Endodermal cell (in vitro differentiated cells): ENCODE results near the gene RGS19. TPM values are rescaled to one million over a fixed set of nuclear protein-coding genes. Genes with fewer than 3 reads are reported as not detected.

Source experiments
- DNase-seq: peaks from one replicate; pipeline ENCODE4 v3.0.0-alpha.2; 2017
- H3K27ac ChIP-seq: 2 replicates; pipeline ENCODE4 v1.5.1; 2013; ENCODE audit warnings: mild to moderate bottlenecking, low read depth, low read length, moderate library complexity
- H3K27me3 ChIP-seq: 2 replicates; pipeline ENCODE4 v1.6.1; 2013; ENCODE audit warnings: mild to moderate bottlenecking, low read length, moderate library complexity; ENCODE audit not compliant: insufficient read depth, control insufficient read depth, poor library complexity, severe bottlenecking
- H3K36me3 ChIP-seq: 2 replicates; pipeline ENCODE4 v1.7.0; 2013; ENCODE audit warnings: mild to moderate bottlenecking, low read length, moderate library complexity; ENCODE audit not compliant: control insufficient read depth, insufficient read depth
- H3K4me1 ChIP-seq: one replicate; pipeline ENCODE4 v1.7.0; 2013; ENCODE audit warnings: low read length; ENCODE audit not compliant: control insufficient read depth, insufficient read depth
- H3K4me3 ChIP-seq: 2 replicates; pipeline ENCODE4 v1.5.1; 2013; ENCODE audit warnings: mild to moderate bottlenecking, low read length, moderate library complexity
- H3K9ac ChIP-seq: 2 replicates; pipeline ENCODE4 v1.6.1; 2013; ENCODE audit warnings: mild to moderate bottlenecking, low read length, moderate library complexity; ENCODE audit not compliant: poor library complexity, severe bottlenecking; ENCODE audit errors: extremely low read depth
- H3K9me3 ChIP-seq: 2 replicates; pipeline ENCODE4 v1.6.1; 2013; ENCODE audit warnings: mild to moderate bottlenecking, low read length, moderate library complexity; ENCODE audit not compliant: control insufficient read depth
- H3K27ac Mint-ChIP-seq: 2 replicates; pipeline ENCODE4 v1.8.0; 2020; ENCODE audit warnings: mixed read lengths
- H3K27me3 Mint-ChIP-seq: 2 replicates; pipeline ENCODE4 v1.8.0; 2021; ENCODE audit warnings: mild to moderate bottlenecking, mixed read lengths; ENCODE audit not compliant: insufficient read depth
- H3K36me3 Mint-ChIP-seq: 2 replicates; pipeline ENCODE4 v1.8.0; 2020; ENCODE audit warnings: low read depth, mixed read lengths
- H3K4me1 Mint-ChIP-seq: 2 replicates; pipeline ENCODE4 v1.8.0; 2020; ENCODE audit warnings: mixed read lengths
- H3K4me3 Mint-ChIP-seq: 2 replicates; pipeline ENCODE4 v1.8.0; 2020; ENCODE audit warnings: mild to moderate bottlenecking, moderate library complexity, mixed read lengths
- H3K9me3 Mint-ChIP-seq: 2 replicates; pipeline ENCODE4 v1.8.0; 2020; ENCODE audit warnings: mild to moderate bottlenecking, mixed read lengths
- CTCF ChIP-seq: fragments of 200-600 bp; sonication (generic); conservative IDR thresholded peaks from 2 replicates; pipeline ENCODE4 v1.5.0; 2021; ENCODE audit warnings: antibody characterized with exemption, mild to moderate bottlenecking
- WGBS, 2 experiments: methylation state at CpG; one replicate each; pipeline versions ENCODE4 v1.1.5 to v1.1.7; 2013; ENCODE audit warnings: missing lambda C conversion rate in 2 of 2, mixed read lengths in 1 of 2; ENCODE audit not compliant: insufficient coverage in 1 of 2, insufficient read length in 1 of 2; 5-methylcytosine and 5-hydroxymethylcytosine counted together
- total RNA-seq, 2 donors: library from RNA; stranded (reverse); fragmentation: NEBNext Ultra II Directional in 1 of 2; extraction: Animal tissue kit (Norgen Biotek cat#: 25700) in 1 of 2; gene quantifications; 2 replicates in 1 of 2; 3 replicates in 1 of 2; pipeline ENCODE4 v1.2.1, GENCODE V29; 2021

Gene RGS19
- total RNA-seq, 2 donors from 2014 or later, result 14.6 to 15.8 TPM

- DNase-seq, result peak; percentile 28
- H3K4me3 ChIP-seq, result no peak overlapping the region
- no peak overlapping the region for H3K27ac ChIP-seq
- no peaks in the 10 kb centered on the region for H3K9me3 ChIP-seq
- H3K27me3 ChIP-seq, result peaks cover 33% of the 10 kb centered on the region
- H3K27ac Mint-ChIP-seq, result no peak overlapping the region
- H3K36me3 ChIP-seq, result no peaks in the 10 kb centered on the region
- TF ChIP-seq CTCF, result no peak
- H3K4me1 ChIP-seq, result no peaks in the 10 kb centered on the region
- no peak overlapping the region for H3K9ac ChIP-seq
- no peak overlapping the region for H3K4me3 Mint-ChIP-seq
- H3K27me3 Mint-ChIP-seq, result peaks cover 28% of the 10 kb centered on the region
- H3K4me1 Mint-ChIP-seq, result no peaks in the 10 kb centered on the region
- no peaks in the 10 kb centered on the region for H3K9me3 Mint-ChIP-seq
- 89 to 94% methylated on average over 13 to 25 of the region's 25 CpGs for WGBS, 2 experiments
- H3K36me3 Mint-ChIP-seq, result no peaks in the 10 kb centered on the region
Observed at GRCh38 chr20:64104667-64105451, 25.5 kb upstream of the RGS19 start.

GRCh38 chr20:64103871-64104666, 24.8 kb upstream of the RGS19 start:
- peak; percentile 71 for DNase-seq
- H3K27ac ChIP-seq, result no peak overlapping the region
- no peak overlapping the region for H3K9ac ChIP-seq
- H3K4me1 ChIP-seq, result no peaks in the 10 kb centered on the region
- no peaks in the 10 kb centered on the region for H3K9me3 ChIP-seq
- Mint-ChIP-seq H3K36me3 (no peaks in the 10 kb centered on the region), H3K9me3 (no peaks in the 10 kb centered on the region), H3K4me3 (no peak overlapping the region), H3K27ac (no peak overlapping the region), H3K27me3 (peaks cover 28% of the 10 kb centered on the region), H3K4me1 (no peaks in the 10 kb centered on the region)
- H3K36me3 ChIP-seq, result no peaks in the 10 kb centered on the region
- H3K27me3 ChIP-seq, result peaks cover 33% of the 10 kb centered on the region
- no peak for TF ChIP-seq CTCF
- H3K4me3 ChIP-seq, result no peak overlapping the region
- WGBS, 2 experiments, result 78 to 86% methylated on average over 10 to 20 of the region's 20 CpGs

- peaks cover 33% of the 10 kb centered on the region for H3K27me3 ChIP-seq
- H3K9me3 Mint-ChIP-seq, result no peaks in the 10 kb centered on the region
Observed at GRCh38 chr20:64102647-64103354, 23.5 kb upstream of the RGS19 start.

More at GRCh38 chr20:64102647-64103354, 23.5 kb upstream of the RGS19 start:
- TF ChIP-seq CTCF, result no peak
- Histone ChIP-seq H3K9me3 (no peaks in the 10 kb centered on the region), H3K4me3 (peak overlapping the region; percentile 77), H3K4me1 (no peaks in the 10 kb centered on the region), H3K9ac (peak overlapping the region; percentile 20), H3K36me3 (no peaks in the 10 kb centered on the region), H3K27ac (no peak overlapping the region)
- peak; percentile 84 for DNase-seq
- Mint-ChIP-seq H3K36me3 (no peaks in the 10 kb centered on the region), H3K4me1 (no peaks in the 10 kb centered on the region), H3K27ac (no peak overlapping the region), H3K4me3 (peak overlapping the region; percentile 63), H3K27me3 (peaks cover 28% of the 10 kb centered on the region)
- WGBS, 2 experiments, result 40 to 45% methylated on average over 18 to 27 of the region's 30 CpGs
